Parathyroid adenoma (tissue), 2 donors: Measurements from ENCODE around the gene MVP.

ENCODE experiments used
- H2AFZ ChIP-seq: fragments of 300-600 bp; sonication (generic); one replicate; pipeline ENCODE4 v1.7.0; 2017; ENCODE audit warnings: antibody characterized with exemption, mild to moderate bottlenecking
- H3K27ac ChIP-seq: fragments of 300-600 bp; sonication (generic); one replicate; pipeline ENCODE4 v1.7.0; 2017
- H3K27me3 ChIP-seq: fragments of 300-600 bp; sonication (generic); one replicate; pipeline ENCODE4 v1.7.0; 2017; ENCODE audit warnings: low read length; ENCODE audit not compliant: control insufficient read depth, insufficient read depth
- H3K36me3 ChIP-seq: fragments of 300-600 bp; sonication (generic); one replicate; pipeline ENCODE4 v1.7.0; 2017; ENCODE audit warnings: low read length; ENCODE audit not compliant: control insufficient read depth, insufficient read depth
- H3K4me1 ChIP-seq: fragments of 300-600 bp; sonication (generic); one replicate; pipeline ENCODE4 v1.7.0; 2017; ENCODE audit warnings: control low read depth
- H3K4me2 ChIP-seq: fragments of 300-600 bp; sonication (generic); one replicate; pipeline ENCODE4 v1.7.0; 2017; ENCODE audit warnings: low read length
- H3K4me3 ChIP-seq: fragments of 300-600 bp; sonication (generic); one replicate; pipeline ENCODE4 v1.7.0; 2017; ENCODE audit warnings: low read depth, low read length
- H3K79me2 ChIP-seq: fragments of 300-600 bp; sonication (generic); one replicate; pipeline ENCODE4 v1.7.0; 2017; ENCODE audit warnings: control low read depth
- H3K9ac ChIP-seq: fragments of 300-600 bp; sonication (generic); one replicate; pipeline ENCODE4 v1.7.0; 2017; ENCODE audit warnings: mild to moderate bottlenecking
- H3K9me3 ChIP-seq: fragments of 300-600 bp; sonication (generic); one replicate; pipeline ENCODE4 v1.7.0; 2017; ENCODE audit warnings: low read length; ENCODE audit not compliant: control insufficient read depth
- CTCF ChIP-seq: fragments of 300-600 bp; sonication (generic); IDR thresholded peaks from one replicate; pipeline ENCODE4 v1.7.0; 2017; ENCODE audit warnings: antibody characterized with exemption, mild to moderate bottlenecking
- donor health status: primary hyperparathyroidism.

MVP gene

GRCh38 chr16:29871822-29872546 lies 51.7 kb downstream of the MVP start:
- no peak overlapping the region for H3K9ac ChIP-seq
- no peak overlapping the region for H2AFZ ChIP-seq
- H3K9me3 ChIP-seq, result no peaks in the 10 kb centered on the region
- H3K27ac ChIP-seq, result no peak overlapping the region
- no peaks in the 10 kb centered on the region for H3K27me3 ChIP-seq
- no peaks in the 10 kb centered on the region for H3K4me1 ChIP-seq
- TF ChIP-seq CTCF, result no peak
- H3K4me2 ChIP-seq, result no peak overlapping the region
- H3K4me3 ChIP-seq, result no peak overlapping the region
- no peaks in the 10 kb centered on the region for H3K36me3 ChIP-seq
- no peaks in the 10 kb centered on the region for H3K79me2 ChIP-seq

GRCh38 chr16:29873319-29873718 lies 53.1 kb downstream of the MVP start:
- Histone ChIP-seq H3K27me3 (no peaks in the 10 kb centered on the region), H2AFZ (no peak overlapping the region), H3K4me2 (no peak overlapping the region), H3K27ac (no peak overlapping the region), H3K4me1 (no peaks in the 10 kb centered on the region), H3K79me2 (no peaks in the 10 kb centered on the region), H3K9ac (no peak overlapping the region), H3K4me3 (no peak overlapping the region), H3K9me3 (no peaks in the 10 kb centered on the region), H3K36me3 (no peaks in the 10 kb centered on the region)
- no peak for TF ChIP-seq CTCF

- no peak overlapping the region for H3K27ac ChIP-seq
- no peak overlapping the region for H3K4me2 ChIP-seq
- H3K4me3 ChIP-seq, result no peak overlapping the region
- no peaks in the 10 kb centered on the region for H3K9me3 ChIP-seq
- no peak overlapping the region for H3K9ac ChIP-seq
- H2AFZ ChIP-seq, result no peak overlapping the region
- H3K4me1 ChIP-seq, result no peaks in the 10 kb centered on the region
- H3K79me2 ChIP-seq, result no peaks in the 10 kb centered on the region
- H3K36me3 ChIP-seq, result no peaks in the 10 kb centered on the region
- H3K27me3 ChIP-seq, result no peaks in the 10 kb centered on the region
- TF ChIP-seq CTCF, result no peak
Measured at GRCh38 chr16:29875206-29875605, 54.9 kb downstream of the MVP start.

- TF ChIP-seq CTCF, result no peak
- Histone ChIP-seq H3K36me3 (no peaks in the 10 kb centered on the region), H3K4me1 (no peaks in the 10 kb centered on the region), H3K9ac (no peak overlapping the region), H3K4me3 (no peak overlapping the region), H3K27me3 (no peaks in the 10 kb centered on the region), H3K4me2 (no peak overlapping the region), H3K27ac (no peak overlapping the region), H3K9me3 (no peaks in the 10 kb centered on the region), H2AFZ (no peak overlapping the region), H3K79me2 (no peaks in the 10 kb centered on the region)
Measured at GRCh38 chr16:29876217-29876593, 55.9 kb downstream of the MVP start.

- Histone ChIP-seq H3K9me3 (no peaks in the 10 kb centered on the region), H3K27me3 (no peaks in the 10 kb centered on the region), H3K4me2 (no peak overlapping the region), H3K9ac (no peak overlapping the region), H3K4me3 (no peak overlapping the region), H3K36me3 (no peaks in the 10 kb centered on the region), H2AFZ (no peak overlapping the region), H3K27ac (no peak overlapping the region), H3K79me2 (no peaks in the 10 kb centered on the region), H3K4me1 (no peaks in the 10 kb centered on the region)
- TF ChIP-seq CTCF, result no peak
Measured at GRCh38 chr16:29876594-29877249, 56.5 kb downstream of the MVP start.
